ENCODE measurements around the gene BBS7. TPM values are rescaled to one million over a fixed set of nuclear protein-coding genes. Genes with fewer than 3 reads are reported as not detected.

The BBS7 gene
- total and polyA plus RNA-seq, 10 of the 15 experiments (the other 5 are each of a cell fraction or from before 2014, with no cell fraction given): 5.2 to 15.2 (median 9.0) TPM

GRCh38 chr4:121783210-121783609, 87.1 kb downstream of the BBS7 start:
- Histone ChIP-seq H3K9ac (ENCODE audit: control insufficient read depth, insufficient read depth, low read length) (no peak overlapping the region), H4K20me1 (ENCODE audit: control insufficient read depth, insufficient read depth) (no peaks in the 10 kb centered on the region), H3K9me3 (replicated peaks; ENCODE audit: control insufficient read depth, insufficient read depth, low read length) (no peaks in the 10 kb centered on the region; the same call in 2 of the 3 replicates), H2AFZ (ENCODE audit: control insufficient read depth, low read depth, low read length) (no peak overlapping the region), H3K27ac (ENCODE audit: control insufficient read depth, insufficient read depth) (no peak overlapping the region), H3K4me3 (no peak overlapping the region), H3K4me1 (ENCODE audit: control insufficient read depth, insufficient read depth, low read length) (peaks cover 4% of the 10 kb centered on the region), H3K36me3 (ENCODE audit: control insufficient read depth in 2 of 2, insufficient read depth in 2 of 2, low read length in 1 of 2) (no peaks in the 10 kb centered on the region), H3K27me3 (replicated peaks in 1 of 2; ENCODE audit: control insufficient read depth in 2 of 2, insufficient read depth in 2 of 2, low read length in 1 of 2) (no peaks in the 10 kb centered on the region), H3K79me2 (ENCODE audit: control insufficient read depth, insufficient read depth, low read length) (no peaks in the 10 kb centered on the region), H3K4me2 (ENCODE audit: control insufficient read depth, insufficient read depth) (no peak overlapping the region)
- no peak for TF ChIP-seq TCF12 (IDR thresholded peaks at IDR 0.05; ENCODE audit: low read depth, low read length)
- no peak for TF ChIP-seq MTA2 (IDR thresholded peaks at IDR 0.05; ENCODE audit: low read depth)
- TF ChIP-seq KAT2A (conservative IDR thresholded peaks at IDR 0.05; ENCODE audit: control insufficient read depth, low read depth, low read length): no peak
- TF ChIP-seq ZSCAN29 (IDR thresholded peaks at IDR 0.05): no peak
- peak; percentile 66 for TF ChIP-seq JUNB (IDR thresholded peaks at IDR 0.05)
- TF ChIP-seq YBX1 (IDR thresholded peaks at IDR 0.05): no peak
- TF ChIP-seq ATF7 (IDR thresholded peaks at IDR 0.05; ENCODE audit: low read depth): peak; percentile 95
- no peak for TF ChIP-seq BCL11A (IDR thresholded peaks at IDR 0.05; ENCODE audit: low read depth, low read length)
- peak; percentile 61; the same call in 1 of the 2 replicates for TF ChIP-seq EED (IDR thresholded peaks at IDR 0.05; ENCODE audit: low read depth)
- peak; percentile 68; the same call in 1 of the 2 replicates for TF ChIP-seq RUNX3 (IDR thresholded peaks at IDR 0.05; ENCODE audit: low read length)
- peak; percentile 88 for TF ChIP-seq MEF2A (IDR thresholded peaks at IDR 0.05; ENCODE audit: insufficient read depth, low read depth, low read length)
- peak; percentile 28 to 44; a peak in 1 of 4 replicates for TF ChIP-seq IKZF2 (IDR thresholded peaks at IDR 0.05)
- no peak for TF ChIP-seq ZBTB4 (CRISPR knock-in tag; IDR thresholded peaks at IDR 0.05)
- peak; percentile 80 for TF ChIP-seq ATF2 (IDR thresholded peaks at IDR 0.05; ENCODE audit: low read length)
- peak; percentile 92 for TF ChIP-seq PKNOX1 (IDR thresholded peaks at IDR 0.05)
- peak; percentile 74; the same call in 1 of the 2 replicates for TF ChIP-seq NFIC (IDR thresholded peaks at IDR 0.05; ENCODE audit: low read depth, low read length)
- no peak for TF ChIP-seq ZNF207 (IDR thresholded peaks at IDR 0.05; ENCODE audit: borderline replicate concordance)
- intact Hi-C loops (cut with micrococcal nuclease; ENCODE audit: unreplicated experiment) (no loop called here), in situ Hi-C loops (cut with MboI) (no loop called here)
- no TSS peak for BruUV-seq (replicated peaks)
- ATAC-seq: peak; percentile 77
- SMC1A ChIA-PET (ENCODE audit: uncharacterized antibody, unreplicated experiment): interaction anchor here (2.2 kb wide), 1 partner anchor 16 kb away, joined by 4 read pairs; no protein-coding TSS in a partner anchor
- DNase-seq (ENCODE audit: low read depth, low spot score): no peak
- CTCF ChIA-PET: no interaction called here
- POLR2A ChIA-PET: interaction anchor here (0.7 kb wide), 1 partner anchor 10 kb away, joined by 3 read pairs; no protein-coding TSS in a partner anchor
- 0% methylated on average over 1 of the region's 1 CpG for WGBS (ENCODE audit: insufficient coverage, insufficient replicate concordance, low lambda C conversion rate, missing lambda C conversion rate)
- RAD21 ChIA-PET (ENCODE audit: unreplicated experiment): no interaction called here
- no peak for FAIRE-seq
